Tibial artery (tissue), 4 donors: ENCODE data around the gene CIITA.
A peak's percentile ranks its signal among the peaks of the same experiment; 100 is the strongest.

ENCODE experiments used
- DNase-seq, 2 donors: peaks; one replicate each; pipeline ENCODE4 v3.0.0-alpha.2; 2019
- H3K27ac ChIP-seq, 2 donors: fragments of 200-600 bp; sonication (generic) in 1 of 2; 1 replicate in 1 of 2; 2 replicates in 1 of 2; pipeline ENCODE4 v1.5.1; 2018 to 2019; ENCODE audit warnings: mild to moderate bottlenecking in 1 of 2
- H3K27me3 ChIP-seq, 2 donors: fragments of 200-600 bp; sonication (generic) in 1 of 2; one replicate each; pipeline versions ENCODE4 v1.5.1 to v1.6.0; 2016 to 2019
- H3K36me3 ChIP-seq, 3 donors: fragments of 200-600 bp; sonication (generic) in 2 of 3; one replicate each; pipeline ENCODE4 v1.5.1; 2016 to 2019; ENCODE audit warnings: mild to moderate bottlenecking in 2 of 3
- H3K4me1 ChIP-seq, 4 donors: fragments of 200-600 bp; sonication (generic) in 2 of 4; 1 replicate in 3 of 4; 2 replicates in 1 of 4; pipeline ENCODE4 v1.5.1; 2016 to 2019
- H3K4me3 ChIP-seq, 2 donors: fragments of 200-600 bp; sonication (generic) in 1 of 2; 1 replicate in 1 of 2; 2 replicates in 1 of 2; pipeline ENCODE4 v1.5.1; 2018 to 2019; ENCODE audit warnings: mild to moderate bottlenecking in 2 of 2
- H3K9me3 ChIP-seq, 3 donors: fragments of 200-600 bp; sonication (generic) in 1 of 3; one replicate each; pipeline ENCODE4 v1.5.1; 2016 to 2019
- CTCF ChIP-seq, 2 experiments: fragments of 200-600 bp in 1 of 2; fragments of 450-650 bp in 1 of 2; IDR thresholded peaks; one replicate each; pipeline ENCODE4 v1.5.1; 2017 to 2019; ENCODE audit warnings: antibody characterized with exemption in 2 of 2, mild to moderate bottlenecking in 1 of 2, moderate library complexity in 1 of 2
- intact Hi-C: fragments of 100-400 bp; cut with DNase I; formaldehyde crosslinking; loops from one replicate; pipeline ENCODE4 v1.15.0; 2023; ENCODE audit warnings: low total_unique reads

CIITA gene

DNA sequence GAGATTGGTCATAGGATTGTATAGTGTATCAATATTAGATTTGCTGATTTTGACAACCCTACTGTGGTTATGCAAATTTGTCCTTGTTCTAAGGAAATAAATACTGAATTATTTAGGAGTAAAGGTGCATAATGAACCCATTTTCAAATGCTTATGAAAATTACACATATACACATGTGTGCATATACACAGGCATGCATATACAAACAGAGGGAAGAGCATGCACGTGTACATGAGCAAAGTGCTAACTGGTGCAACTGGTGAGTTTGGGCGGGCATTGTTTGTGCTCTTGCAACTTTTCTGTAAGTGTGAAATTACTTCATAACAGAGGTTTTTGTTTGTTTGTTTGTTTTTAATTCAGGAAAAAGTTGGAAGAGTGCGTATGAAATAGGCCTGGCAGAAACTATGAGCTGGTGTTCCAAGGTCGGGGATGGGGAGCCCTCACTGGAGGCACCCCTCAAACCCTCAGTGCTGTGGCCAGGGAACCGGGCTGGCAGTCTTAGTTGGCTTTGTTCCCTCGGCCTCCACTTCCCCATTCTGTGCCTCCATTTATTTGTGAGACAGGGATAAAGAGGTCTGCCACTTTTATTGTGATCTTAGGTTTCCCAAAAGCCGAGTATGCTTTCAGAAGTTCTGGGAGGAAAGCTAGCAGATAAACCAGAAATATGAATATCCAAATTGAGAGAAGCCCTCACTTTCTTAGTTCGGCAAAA lies 59.4 kb downstream of the CIITA start:
- peak overlapping the region in 1 of 2 donors; percentile 87 for H3K27ac ChIP-seq
- intact Hi-C loops, result no loop called here
- H3K4me3 ChIP-seq, result peak overlapping the region in 1 of 2 donors; percentile 95
- H3K27me3 ChIP-seq, result no peaks in the 10 kb centered on the region
- DNase-seq, result no peak
- H3K36me3 ChIP-seq, result peaks cover 0 to 13% (median 11%) of the 10 kb centered on the region in 3 donors
- H3K4me1 ChIP-seq, result peaks cover 0 to 84% (median 65%) of the 10 kb centered on the region in 4 donors
- TF ChIP-seq CTCF (IDR thresholded peaks at IDR 0.05), result no peak
- no peaks in the 10 kb centered on the region for H3K9me3 ChIP-seq

DNA sequence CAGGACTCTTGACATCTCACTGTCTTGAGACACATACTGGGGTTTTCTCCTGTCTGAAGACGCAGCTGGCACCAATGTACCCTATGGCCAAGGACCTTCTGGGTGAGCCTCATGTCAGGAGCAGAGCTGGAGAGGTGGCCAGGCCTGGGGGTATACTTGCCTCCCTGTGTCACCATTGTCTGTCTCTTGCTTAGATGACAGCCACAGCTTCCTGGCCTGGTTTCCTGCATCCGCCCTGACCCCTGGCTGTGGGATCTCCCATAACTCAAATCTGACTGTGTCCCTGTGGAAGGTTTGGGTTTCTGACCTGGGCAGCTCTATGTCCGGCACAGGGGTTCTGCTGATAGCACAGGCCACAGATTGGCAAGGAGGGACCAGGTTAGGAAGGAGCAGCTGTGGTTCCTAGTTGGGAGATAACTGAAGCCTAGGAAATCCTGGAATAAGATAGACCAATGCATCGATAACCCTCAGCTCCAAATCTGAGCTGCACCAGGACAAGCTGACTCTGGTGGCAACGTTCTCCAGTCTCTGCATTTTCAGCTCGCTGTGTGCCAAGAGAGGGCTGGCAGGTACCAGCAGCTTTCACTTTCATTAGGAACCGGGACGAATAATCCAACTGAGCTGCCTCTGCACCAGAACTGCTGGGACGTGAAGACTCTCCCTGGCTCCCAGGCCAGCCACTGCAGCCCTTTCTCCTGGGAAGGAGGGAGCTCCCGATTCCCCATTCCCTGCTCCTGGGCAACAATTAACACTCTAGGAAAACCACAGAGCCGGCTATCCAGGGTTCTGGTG lies 60.3 kb downstream of the CIITA start:
- intact Hi-C loops, result no loop called here
- DNase-seq, result no peak
- Histone ChIP-seq H3K4me1 (peaks cover 0 to 85% (median 66%) of the 10 kb centered on the region in 4 donors), H3K27ac (peak overlapping the region; percentile 87 to 90), H3K4me3 (peak overlapping the region; percentile 28 to 95), H3K9me3 (no peaks in the 10 kb centered on the region), H3K27me3 (no peaks in the 10 kb centered on the region), H3K36me3 (peaks cover 0 to 13% (median 11%) of the 10 kb centered on the region in 3 donors)
- no peak for TF ChIP-seq CTCF (IDR thresholded peaks at IDR 0.05)

- H3K9me3 ChIP-seq, result no peaks in the 10 kb centered on the region
- peak overlapping the region; percentile 28 to 95 for H3K4me3 ChIP-seq
- H3K27me3 ChIP-seq, result no peaks in the 10 kb centered on the region
- TF ChIP-seq CTCF (IDR thresholded peaks at IDR 0.05), result no peak
- peak overlapping the region; percentile 87 to 90 for H3K27ac ChIP-seq
- peaks cover 0 to 91% (median 74%) of the 10 kb centered on the region in 4 donors for H3K4me1 ChIP-seq
- no peak for DNase-seq
- intact Hi-C loops, result no loop called here
- H3K36me3 ChIP-seq, result peaks cover 0 to 9% (median 7%) of the 10 kb centered on the region in 3 donors
Measured at GRCh38 chr16:10938321-10938720, 61.3 kb downstream of the CIITA start.

- H3K27ac ChIP-seq, result peak overlapping the region; percentile 87 to 90
- TF ChIP-seq CTCF (IDR thresholded peaks at IDR 0.05), result no peak
- H3K4me1 ChIP-seq, result peaks cover 0 to 91% (median 79%) of the 10 kb centered on the region in 4 donors
- H3K9me3 ChIP-seq, result no peaks in the 10 kb centered on the region
- intact Hi-C loops, result no loop called here
- H3K27me3 ChIP-seq, result no peaks in the 10 kb centered on the region
- peak overlapping the region; percentile 28 to 95 for H3K4me3 ChIP-seq
- DNase-seq, result no peak
- peaks cover 0 to 2% (median 0%) of the 10 kb centered on the region in 3 donors for H3K36me3 ChIP-seq
Measured at GRCh38 chr16:10938796-10939648, 62.0 kb downstream of the CIITA start.

- Histone ChIP-seq H3K9me3 (no peaks in the 10 kb centered on the region), H3K36me3 (no peaks in the 10 kb centered on the region), H3K27ac (peak overlapping the region; percentile 87 to 90), H3K4me1 (peaks cover 0 to 83% (median 74%) of the 10 kb centered on the region in 4 donors), H3K27me3 (no peaks in the 10 kb centered on the region), H3K4me3 (peak overlapping the region; percentile 95 to 96)
- no peak for DNase-seq
- intact Hi-C loops, result no loop called here
- TF ChIP-seq CTCF (IDR thresholded peaks at IDR 0.05), result no peak
Measured at GRCh38 chr16:10939649-10940234, 62.7 kb downstream of the CIITA start.
